ENCODE data around the gene TFDP2.
"Not testable (repeated sequence)": the region's sequence is repeated elsewhere in the genome, so short reads cannot be mapped to it uniquely, and the experiment has no call there.

Gene TFDP2

DNA sequence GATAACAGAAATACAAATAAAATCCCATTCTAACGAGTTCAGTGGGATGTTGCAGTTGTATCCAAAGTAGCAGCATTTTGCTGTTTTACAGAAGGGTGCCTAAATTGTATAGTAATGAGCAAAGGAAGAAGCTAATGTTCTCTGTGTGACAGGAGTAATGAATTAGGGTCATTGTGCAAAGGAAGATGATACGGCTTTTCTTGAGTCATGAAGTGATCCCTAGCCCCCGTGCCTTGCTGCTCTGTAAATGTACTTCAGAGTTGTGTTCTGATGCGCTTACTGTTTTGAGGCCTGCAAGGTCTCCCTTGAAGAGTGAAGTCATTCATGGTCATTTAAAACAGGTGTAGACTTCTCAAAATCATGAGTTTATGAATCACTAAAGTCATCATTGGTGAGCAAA is 235.0 kb downstream of the TFDP2 start:
- no peak for DNase-seq

DNA sequence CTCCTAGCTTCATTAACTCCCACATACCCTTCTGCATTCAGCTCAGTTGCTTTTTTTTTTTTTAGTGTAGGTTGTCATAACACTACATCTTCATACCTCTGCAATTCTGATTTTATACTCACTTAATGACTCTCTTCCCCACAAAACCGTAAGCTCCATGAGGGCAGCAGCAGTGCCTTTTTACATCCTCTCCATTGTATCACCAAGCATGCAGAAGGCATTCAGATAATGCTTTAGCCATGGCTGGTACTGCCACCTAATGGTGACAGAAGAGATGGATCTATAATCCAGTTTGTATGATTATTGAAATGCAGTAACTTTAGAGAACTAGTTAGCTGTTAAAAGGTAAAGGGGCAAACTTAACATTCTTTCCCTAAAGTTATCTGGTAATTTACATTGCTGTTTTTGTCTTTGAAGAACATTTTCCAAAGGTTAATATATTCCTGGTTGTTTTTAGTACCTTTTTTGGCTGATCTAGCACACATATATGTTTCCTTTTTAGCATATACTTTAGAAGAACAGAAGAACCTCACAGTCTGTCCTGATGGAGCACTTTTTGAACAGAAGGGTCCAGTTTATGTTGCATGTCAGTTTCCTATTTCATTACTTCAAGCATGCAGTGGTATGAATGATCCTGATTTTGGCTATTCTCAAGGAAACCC is 236.1 kb downstream of the TFDP2 start:
- peak; percentile 24 to 33 for DNase-seq

DNA sequence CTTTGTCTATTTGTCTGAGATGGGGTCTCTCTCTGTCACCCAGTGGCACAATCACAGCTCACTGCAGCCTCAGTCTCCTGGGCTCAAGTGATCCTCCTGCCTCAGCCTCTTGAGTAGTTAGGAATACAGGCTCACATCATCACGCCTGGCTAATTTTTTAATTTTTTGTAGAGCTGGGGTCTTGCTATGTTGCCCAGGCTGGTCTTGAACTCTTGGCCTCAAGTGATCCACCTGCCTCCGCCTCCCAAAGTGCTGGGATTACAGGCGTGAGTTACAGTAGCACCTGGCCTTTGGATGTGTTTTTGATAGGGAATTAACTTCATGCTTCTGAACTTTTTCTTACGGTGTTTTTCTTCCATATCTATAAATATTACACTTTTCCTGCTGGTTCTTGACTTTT is 239.4 kb downstream of the TFDP2 start:
- not testable (repeated sequence) for DNase-seq

DNA sequence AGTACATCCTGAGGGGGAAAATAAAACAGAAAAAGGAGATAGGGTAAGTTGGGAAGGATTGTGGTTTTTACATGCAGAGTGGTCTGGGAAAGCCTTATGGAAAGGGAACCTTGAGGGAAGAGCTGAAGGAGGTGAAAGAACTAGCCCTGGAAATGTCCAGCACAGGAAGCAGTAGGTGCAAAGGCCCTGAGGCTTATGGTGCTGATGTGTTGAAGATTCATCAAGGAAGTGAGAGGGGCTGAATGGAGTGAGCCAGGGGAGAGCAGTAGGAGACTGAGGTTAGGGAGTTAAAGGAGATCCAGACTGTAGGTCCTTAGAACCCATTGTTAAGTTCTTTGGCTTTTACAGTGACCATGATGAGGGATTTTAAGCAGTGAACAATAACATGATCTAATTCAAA is 239.9 kb downstream of the TFDP2 start:
- DNase-seq = no peak

DNA sequence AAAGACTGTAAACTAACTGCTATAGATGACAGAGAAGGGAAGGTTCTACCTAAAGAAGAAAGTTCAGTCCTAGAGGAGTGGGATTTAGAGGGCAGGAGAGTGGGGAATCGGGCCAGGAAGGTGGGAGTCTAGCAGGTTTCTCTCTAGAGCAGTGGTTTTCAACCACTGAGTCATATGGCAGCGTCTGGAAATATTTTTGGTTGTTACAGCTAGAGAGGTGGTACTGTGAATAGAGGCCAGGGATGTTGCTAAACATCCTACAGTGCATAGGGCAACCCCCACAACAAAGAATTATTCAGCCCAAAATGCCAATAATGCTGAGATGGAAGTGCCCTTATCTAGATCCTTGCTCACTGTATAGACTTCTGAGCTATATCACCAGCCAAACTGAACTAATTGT is 244.2 kb downstream of the TFDP2 start:
- DNase-seq = no peak

DNA sequence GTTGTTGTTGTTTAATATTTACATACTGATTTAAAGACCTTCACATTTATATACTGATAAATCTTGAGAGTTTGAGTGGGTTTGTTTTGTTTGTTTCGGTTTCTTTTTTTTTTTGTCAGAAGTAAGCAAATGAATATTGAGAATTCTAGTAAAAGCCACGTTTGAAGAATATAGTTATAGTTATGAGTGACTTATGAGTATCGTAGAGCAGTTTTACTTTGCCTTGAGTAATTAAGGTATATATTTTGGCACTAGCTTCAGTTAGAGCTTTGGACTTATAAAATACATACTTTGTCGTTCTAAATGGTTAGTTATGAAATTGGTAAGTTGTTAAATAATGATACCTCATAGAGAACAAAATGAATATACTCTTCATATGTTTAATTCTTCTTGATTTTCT is 245.1 kb downstream of the TFDP2 start:
- DNase-seq = no peak

DNA sequence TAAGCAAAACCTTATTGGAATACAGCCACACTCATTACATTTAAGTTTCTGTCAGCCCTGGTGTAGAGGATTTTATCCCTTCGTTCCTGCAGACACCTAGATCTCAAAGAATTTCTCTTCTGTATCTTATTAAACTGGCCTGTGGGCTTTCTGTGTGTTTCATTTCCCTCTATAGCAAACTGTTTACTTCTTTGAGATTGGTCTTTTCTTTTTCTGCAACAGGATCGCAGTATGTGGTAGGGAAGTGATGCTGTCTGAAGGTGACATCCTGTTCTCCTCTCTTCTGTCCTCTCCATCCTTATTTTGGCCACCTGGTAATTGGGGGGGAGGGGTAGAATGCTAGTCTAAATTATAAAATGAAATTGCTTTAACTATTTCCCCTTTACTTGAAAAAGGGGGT is 247.4 kb downstream of the TFDP2 start:
- DNase-seq = no peak

DNA sequence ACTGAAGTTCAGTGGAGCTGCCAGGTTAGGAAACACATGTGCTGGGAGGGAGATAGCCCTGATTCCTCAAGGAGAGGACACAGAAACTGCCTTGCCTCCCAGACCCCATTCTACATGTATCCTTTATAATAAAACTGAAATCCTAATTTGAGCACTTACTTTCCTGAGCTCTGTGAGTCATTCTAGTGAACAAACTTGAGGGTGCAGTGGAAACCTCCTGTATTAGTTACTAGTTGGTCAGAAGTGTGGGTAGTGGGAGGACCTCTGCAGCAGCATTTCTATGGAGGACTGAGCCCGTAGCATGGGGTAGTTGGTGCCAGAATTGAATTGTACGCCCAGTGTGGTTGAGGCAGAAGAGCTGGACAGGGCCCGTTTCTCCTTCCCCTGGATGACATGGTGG is 249.0 kb downstream of the TFDP2 start:
- DNase-seq = no peak

DNA sequence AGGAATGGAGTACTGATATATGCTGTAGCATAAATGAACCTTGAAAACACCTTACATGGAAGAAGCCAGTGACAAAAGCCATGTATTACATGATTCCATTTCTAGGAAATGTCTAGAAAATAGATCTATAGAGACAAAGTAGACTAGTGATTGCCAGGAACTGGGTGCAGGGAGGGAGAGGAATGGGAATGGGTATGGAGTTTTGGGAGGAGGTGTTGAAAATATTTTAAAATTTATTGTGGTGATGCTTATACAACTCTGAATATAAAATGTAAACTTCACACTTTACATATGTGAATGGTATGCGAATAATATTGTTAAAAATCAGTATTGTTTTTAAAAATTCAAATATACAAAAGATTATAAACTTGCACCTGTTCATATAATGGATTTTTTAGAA is 250.4 kb downstream of the TFDP2 start:
- DNase-seq = no peak

DNA sequence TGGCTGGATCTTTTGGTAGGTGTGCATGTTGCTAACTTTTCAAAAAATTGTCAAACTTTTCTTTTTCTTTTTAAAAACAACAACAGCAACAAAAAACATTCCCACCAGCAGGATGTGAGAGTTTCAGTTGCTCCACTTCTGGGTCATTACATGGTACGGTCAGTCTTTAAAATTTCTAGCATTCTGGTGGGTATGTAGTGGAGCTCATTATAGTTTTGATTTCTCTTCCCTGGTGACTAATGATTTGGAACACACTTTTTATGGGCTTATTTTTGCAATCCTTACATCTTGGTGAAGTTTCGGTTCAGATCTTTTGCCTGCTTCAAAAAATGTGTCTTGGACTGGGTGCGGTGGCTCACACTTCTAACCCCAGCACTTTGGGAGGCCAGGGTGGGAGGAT is 253.6 kb downstream of the TFDP2 start:
- DNase-seq = no peak

DNA sequence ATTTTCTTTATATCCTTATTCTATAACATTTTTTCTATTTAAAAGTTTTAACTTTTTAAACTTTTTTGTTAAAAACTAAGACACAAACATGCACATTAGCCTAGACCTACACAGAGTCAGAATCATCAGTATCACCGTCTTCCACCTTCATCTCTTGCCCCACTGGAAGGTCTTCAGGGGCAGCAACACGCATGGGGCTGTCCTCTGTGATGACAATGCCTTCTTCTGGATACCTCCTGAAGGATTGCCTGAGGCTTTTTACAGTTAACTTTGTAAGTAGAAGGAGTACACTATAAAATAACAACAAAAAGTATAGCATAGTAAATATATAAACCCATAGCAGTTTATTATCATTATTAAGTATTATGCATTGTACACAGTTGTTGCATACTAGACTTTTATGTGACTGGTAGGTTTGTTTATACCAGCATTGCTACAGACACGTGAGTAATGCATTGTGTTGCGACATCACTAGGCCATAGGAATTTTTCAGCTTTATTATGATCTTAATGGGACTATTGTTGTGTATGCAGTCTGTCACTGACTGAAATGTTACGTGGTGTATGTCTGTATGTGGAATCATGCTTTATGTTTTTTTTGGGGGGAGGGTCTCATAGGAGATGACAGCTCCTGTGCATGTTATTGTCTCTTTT is 254.7 kb downstream of the TFDP2 start:
- peak; percentile 18 to 76 for DNase-seq
